Measurements from ENCODE around the gene HOXD9. TPM values are rescaled to one million over a fixed set of nuclear protein-coding genes. Genes with fewer than 3 reads are reported as not detected.

Gene HOXD9
- polyA plus RNA-seq, 3 donors, result not detected

DNA sequence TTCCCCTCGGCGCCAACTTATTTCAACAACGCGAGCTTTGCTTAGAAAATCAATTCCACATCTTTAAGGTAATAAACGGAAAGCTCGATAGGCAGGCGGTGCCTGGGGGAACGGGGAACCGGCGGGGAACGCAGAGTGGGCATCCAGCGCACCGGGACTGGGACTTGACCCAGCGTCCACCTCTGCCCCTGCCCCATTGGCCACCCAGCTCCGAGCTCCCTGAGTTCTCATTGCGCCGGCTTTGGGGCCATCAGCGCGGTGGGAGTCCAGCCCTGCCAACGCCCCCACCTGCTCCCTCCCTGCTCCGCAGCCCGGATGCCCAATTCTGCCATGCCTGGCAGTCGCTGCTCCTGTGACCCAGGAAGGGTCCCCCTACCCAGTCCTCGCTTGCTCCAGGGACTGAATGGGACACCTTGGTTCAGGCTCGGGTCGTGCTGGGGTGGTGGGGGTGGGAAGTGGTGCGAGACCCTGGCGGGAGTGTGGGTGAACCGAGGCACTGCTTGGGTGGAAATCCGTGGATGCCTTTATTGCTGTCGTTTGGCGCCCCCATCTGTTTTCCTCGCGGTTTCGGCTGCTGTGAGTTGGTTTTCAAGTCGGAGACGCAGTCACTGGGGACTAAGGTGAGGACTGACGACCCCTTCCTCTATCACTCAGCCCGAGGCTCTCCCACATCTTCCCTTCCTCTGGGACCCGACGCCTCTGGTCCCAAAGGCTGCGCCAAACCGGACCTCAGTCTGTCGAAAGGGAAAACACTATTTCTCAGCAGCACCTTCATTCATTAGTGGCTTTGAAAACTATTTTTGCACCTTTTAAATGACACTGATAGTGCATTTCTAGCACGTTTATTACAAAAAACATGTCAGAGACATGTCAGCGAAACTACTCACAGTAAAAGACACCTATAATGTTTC, 36.4 kb upstream of the HOXD9 start:
- Histone ChIP-seq H3K4me3 (replicated peaks in 1 of 3; ENCODE audit: low read depth in 2 of 3, low read length in 3 of 3) (no peak overlapping the region), H4K20me1 (ENCODE audit: insufficient read depth, low read length) (no peaks in the 10 kb centered on the region), H3K27ac (ENCODE audit: low read depth in 1 of 2, low read length in 2 of 2) (no peak overlapping the region), H3K9me3 (replicated peaks in 1 of 2; ENCODE audit: control insufficient read depth in 1 of 2, insufficient read depth in 1 of 2, low read length in 2 of 2) (peaks cover 2 to 91% of the 10 kb centered on the region in 2 donors), H2AFZ (ENCODE audit: insufficient read depth, low read depth, low read length, poor library complexity, severe bottlenecking) (no peak overlapping the region), H3K27me3 (ENCODE audit: control insufficient read depth in 2 of 2, insufficient read depth in 2 of 2, low read length in 2 of 2) (peaks cover 98 to 100% of the 10 kb centered on the region in 2 donors), H3K4me2 (replicated peaks; ENCODE audit: extremely low read depth, low read length, poor library complexity, severe bottlenecking) (no peak overlapping the region), H3K36me3 (replicated peaks in 1 of 2; ENCODE audit: control insufficient read depth in 1 of 2, insufficient read depth in 2 of 2, low read length in 2 of 2) (no peaks in the 10 kb centered on the region), H3K9ac (ENCODE audit: insufficient read depth, low read length, poor library complexity, severe bottlenecking) (no peak overlapping the region), H3K79me2 (ENCODE audit: insufficient read depth, low read length) (no peaks in the 10 kb centered on the region), H3K4me1 (ENCODE audit: control insufficient read depth in 1 of 2, insufficient read depth in 2 of 2, low read length in 2 of 2) (peaks cover 8 to 15% of the 10 kb centered on the region in 2 donors)
- Mint-ChIP-seq H3K36me3 (peaks cover 4 to 18% of the 10 kb centered on the region in 2 donors), H3K27me3 (ENCODE audit: low read depth in 3 of 3) (peaks cover 100% of the 10 kb centered on the region in 3 donors), H3K4me1 (peaks cover 23% of the 10 kb centered on the region), H3K9me3 (peaks cover under 1 to 51% (median 26%) of the 10 kb centered on the region in 7 donors), H3K4me3 (peak overlapping the region in 1 of 2 donors; percentile 98), H3K27ac (no peak overlapping the region)
- intact Hi-C loops (cut with micrococcal nuclease), result no loop called here
- 2% methylated on average over 33 of the region's 46 CpGs for whole genome bisulfite sequencing (ENCODE audit: insufficient coverage)
- no peak for DNase-seq
- TF ChIP-seq, protein P1, sequence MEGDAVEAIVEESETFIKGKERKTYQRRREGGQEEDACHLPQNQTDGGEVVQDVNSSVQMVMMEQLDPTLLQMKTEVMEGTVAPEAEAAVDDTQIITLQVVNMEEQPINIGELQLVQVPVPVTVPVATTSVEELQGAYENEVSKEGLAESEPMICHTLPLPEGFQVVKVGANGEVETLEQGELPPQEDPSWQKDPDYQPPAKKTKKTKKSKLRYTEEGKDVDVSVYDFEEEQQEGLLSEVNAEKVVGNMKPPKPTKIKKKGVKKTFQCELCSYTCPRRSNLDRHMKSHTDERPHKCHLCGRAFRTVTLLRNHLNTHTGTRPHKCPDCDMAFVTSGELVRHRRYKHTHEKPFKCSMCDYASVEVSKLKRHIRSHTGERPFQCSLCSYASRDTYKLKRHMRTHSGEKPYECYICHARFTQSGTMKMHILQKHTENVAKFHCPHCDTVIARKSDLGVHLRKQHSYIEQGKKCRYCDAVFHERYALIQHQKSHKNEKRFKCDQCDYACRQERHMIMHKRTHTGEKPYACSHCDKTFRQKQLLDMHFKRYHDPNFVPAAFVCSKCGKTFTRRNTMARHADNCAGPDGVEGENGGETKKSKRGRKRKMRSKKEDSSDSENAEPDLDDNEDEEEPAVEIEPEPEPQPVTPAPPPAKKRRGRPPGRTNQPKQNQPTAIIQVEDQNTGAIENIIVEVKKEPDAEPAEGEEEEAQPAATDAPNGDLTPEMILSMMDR (IDR thresholded peaks at IDR 0.05), result peak; percentile 13

DNA sequence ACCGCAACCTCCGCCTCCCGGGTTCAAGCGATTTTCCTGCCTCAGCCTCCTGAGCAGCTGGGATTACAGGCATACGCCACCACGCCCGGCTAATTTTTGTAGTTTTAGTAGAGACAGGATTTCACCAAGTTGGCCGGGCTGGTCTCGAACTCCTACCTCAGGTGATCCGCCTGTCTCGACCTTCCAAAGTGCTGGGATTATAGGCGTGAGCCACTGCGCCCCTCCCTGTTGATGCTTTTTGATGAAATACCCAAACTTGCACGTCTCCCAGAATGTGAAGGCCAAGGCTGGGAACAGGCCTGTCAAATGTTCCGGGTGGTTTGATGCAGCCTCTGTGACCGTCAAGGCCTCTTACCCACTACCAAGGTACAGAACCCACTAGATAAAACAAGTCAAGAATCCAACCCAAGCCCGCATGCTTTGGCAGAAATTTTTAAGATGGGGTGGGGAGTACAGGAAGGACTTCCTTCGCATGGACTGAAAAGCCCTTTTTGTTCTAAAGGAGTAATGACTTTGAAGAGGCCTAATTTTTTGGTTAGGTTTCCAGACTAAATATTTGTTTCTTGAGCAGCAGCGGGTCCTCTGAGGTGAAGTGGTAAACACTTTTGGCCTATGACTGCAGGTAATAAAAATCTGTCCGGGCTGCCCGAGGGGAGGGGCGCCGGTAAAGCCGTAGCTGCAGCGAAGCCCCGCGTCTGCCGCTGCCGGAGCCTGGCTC, 35.0 kb upstream of the HOXD9 start:
- H4K20me1 ChIP-seq (ENCODE audit: insufficient read depth, low read length), result no peaks in the 10 kb centered on the region
- H3K79me2 ChIP-seq (ENCODE audit: insufficient read depth, low read length), result no peaks in the 10 kb centered on the region
- H3K36me3 Mint-ChIP-seq, result peaks cover 0 to 15% of the 10 kb centered on the region in 2 donors
- H3K4me1 Mint-ChIP-seq, result peaks cover 28% of the 10 kb centered on the region
- intact Hi-C loops (cut with micrococcal nuclease), result no loop called here
- peaks cover 8 to 11% of the 10 kb centered on the region in 2 donors for H3K4me1 ChIP-seq (ENCODE audit: control insufficient read depth in 1 of 2, insufficient read depth in 2 of 2, low read length in 2 of 2)
- peaks cover 96 to 98% of the 10 kb centered on the region in 2 donors for H3K27me3 ChIP-seq (ENCODE audit: control insufficient read depth in 2 of 2, insufficient read depth in 2 of 2, low read length in 2 of 2)
- peak overlapping the region in 1 of 3 experiments; percentile 48 for H3K4me3 ChIP-seq (replicated peaks in 1 of 3; ENCODE audit: low read depth in 2 of 3, low read length in 3 of 3)
- H3K9me3 ChIP-seq (replicated peaks in 1 of 2; ENCODE audit: control insufficient read depth in 1 of 2, insufficient read depth in 1 of 2, low read length in 2 of 2), result peaks cover 0 to 89% of the 10 kb centered on the region in 2 donors
- peak overlapping the region; percentile 44 for H2AFZ ChIP-seq (ENCODE audit: insufficient read depth, low read depth, low read length, poor library complexity, severe bottlenecking)
- peaks cover 97 to 99% (median 98%) of the 10 kb centered on the region in 3 donors for H3K27me3 Mint-ChIP-seq (ENCODE audit: low read depth in 3 of 3)
- TF ChIP-seq, protein P1 (IDR thresholded peaks at IDR 0.05), result no peak
- no peaks in the 10 kb centered on the region for H3K36me3 ChIP-seq (replicated peaks in 1 of 2; ENCODE audit: control insufficient read depth in 1 of 2, insufficient read depth in 2 of 2, low read length in 2 of 2)
- peak overlapping the region; percentile 79 to 98 for H3K4me3 Mint-ChIP-seq
- H3K4me2 ChIP-seq (replicated peaks; ENCODE audit: extremely low read depth, low read length, poor library complexity, severe bottlenecking), result peak overlapping the region; percentile 64
- H3K9ac ChIP-seq (ENCODE audit: insufficient read depth, low read length, poor library complexity, severe bottlenecking), result no peak overlapping the region
- H3K9me3 Mint-ChIP-seq, result peaks cover 0 to 49% (median 26%) of the 10 kb centered on the region in 7 donors
- WGBS (ENCODE audit: insufficient coverage), result 17% methylated on average over 24 of the region's 29 CpGs
- H3K27ac Mint-ChIP-seq, result no peak overlapping the region
- H3K27ac ChIP-seq (ENCODE audit: low read depth in 1 of 2, low read length in 2 of 2), result no peak overlapping the region
- no peak for DNase-seq

Data from CD14-positive monocyte (primary cell).